ENCODE results near the gene BICD1.

BICD1 gene

GRCh38 chr12:32257695-32258496 is 151.2 kb downstream of the BICD1 start:
- no peak for DNase-seq (ENCODE audit: low spot score)
- in situ Hi-C loops (cut with MboI; ENCODE audit: low pct_unique_long_range_greater_than_20kb, low sequenced_read_pairs, unreplicated experiment), result no loop called here
- no peak for TF ChIP-seq CTCF (IDR thresholded peaks at IDR 0.05; ENCODE audit: extremely low read depth, insufficient read depth, missing control alignments)

- no peak for DNase-seq (ENCODE audit: low spot score)
- TF ChIP-seq CTCF (IDR thresholded peaks at IDR 0.05; ENCODE audit: extremely low read depth, insufficient read depth, missing control alignments), result no peak
- in situ Hi-C loops (cut with MboI; ENCODE audit: low pct_unique_long_range_greater_than_20kb, low sequenced_read_pairs, unreplicated experiment), result no loop called here
Measured at GRCh38 chr12:32260696-32261095, 154.0 kb downstream of the BICD1 start.

GRCh38 chr12:32261638-32262037 is 155.0 kb downstream of the BICD1 start:
- DNase-seq (ENCODE audit: low spot score), result no peak
- peak; percentile 45 for TF ChIP-seq CTCF (IDR thresholded peaks at IDR 0.05; ENCODE audit: extremely low read depth, insufficient read depth, missing control alignments)
- in situ Hi-C loops (cut with MboI; ENCODE audit: low pct_unique_long_range_greater_than_20kb, low sequenced_read_pairs, unreplicated experiment), result no loop called here

GRCh38 chr12:32264961-32265360 is 158.3 kb downstream of the BICD1 start:
- TF ChIP-seq CTCF (IDR thresholded peaks at IDR 0.05; ENCODE audit: extremely low read depth, insufficient read depth, missing control alignments), result no peak
- DNase-seq (ENCODE audit: low spot score), result no peak
- in situ Hi-C loops (cut with MboI; ENCODE audit: low pct_unique_long_range_greater_than_20kb, low sequenced_read_pairs, unreplicated experiment), result no loop called here

- no peak for DNase-seq (ENCODE audit: low spot score)
- in situ Hi-C loops (cut with MboI; ENCODE audit: low pct_unique_long_range_greater_than_20kb, low sequenced_read_pairs, unreplicated experiment), result no loop called here
- no peak for TF ChIP-seq CTCF (IDR thresholded peaks at IDR 0.05; ENCODE audit: extremely low read depth, insufficient read depth, missing control alignments)
Measured at GRCh38 chr12:32265456-32265855, 158.8 kb downstream of the BICD1 start.

GRCh38 chr12:32265951-32266350 is 159.3 kb downstream of the BICD1 start:
- DNase-seq (ENCODE audit: low spot score), result no peak
- in situ Hi-C loops (cut with MboI; ENCODE audit: low pct_unique_long_range_greater_than_20kb, low sequenced_read_pairs, unreplicated experiment), result no loop called here
- no peak for TF ChIP-seq CTCF (IDR thresholded peaks at IDR 0.05; ENCODE audit: extremely low read depth, insufficient read depth, missing control alignments)
